Activated CD4-positive, alpha-beta T cell treated with anti-CD3 and anti-CD28 coated beads, Interleukin-2, amount 50 U/mL, for 1 hour (primary cell): ENCODE measurements around the gene NSFL1C.
"Not testable (repeated sequence)": the region's sequence is repeated elsewhere in the genome, so short reads cannot be mapped to it uniquely, and the experiment has no call there.

Experiments used
- DNase-seq: peaks from one replicate; pipeline ENCODE4 v3.0.0-alpha.2; 2020

The NSFL1C gene

GRCh38 chr20:1422753-1423152 lies 43.9 kb downstream of the NSFL1C start:
- DNase-seq, result no peak

- no peak for DNase-seq
These were observed 46.6 kb downstream of the NSFL1C start for GRCh38 chr20:1420066-1420465.

- no peak for DNase-seq
These were observed 48.3 kb downstream of the NSFL1C start for GRCh38 chr20:1418350-1418749.

GRCh38 chr20:1417790-1418189 lies 48.9 kb downstream of the NSFL1C start:
- no peak for DNase-seq

- DNase-seq, result no peak
These were observed 49.4 kb downstream of the NSFL1C start for GRCh38 chr20:1417273-1417672.

GRCh38 chr20:1415667-1416468 lies 50.8 kb downstream of the NSFL1C start:
- DNase-seq, result no peak

GRCh38 chr20:1414982-1415381 lies 51.7 kb downstream of the NSFL1C start:
- no peak for DNase-seq

- no peak for DNase-seq
These were observed 60.8 kb downstream of the NSFL1C start for GRCh38 chr20:1405801-1406200.

- no peak for DNase-seq
These were observed 63.0 kb downstream of the NSFL1C start for GRCh38 chr20:1403624-1404023.

- no peak for DNase-seq
These were observed 64.5 kb downstream of the NSFL1C start for GRCh38 chr20:1402149-1402548.

GRCh38 chr20:1401451-1401907 lies 65.2 kb downstream of the NSFL1C start:
- DNase-seq, result no peak

GRCh38 chr20:1399678-1400366 lies 66.8 kb downstream of the NSFL1C start:
- not testable (repeated sequence) for DNase-seq

- DNase-seq, result not testable (repeated sequence)
These were observed 68.5 kb downstream of the NSFL1C start for GRCh38 chr20:1398185-1398584.

GRCh38 chr20:1397710-1398109 lies 68.9 kb downstream of the NSFL1C start:
- no peak for DNase-seq

GRCh38 chr20:1396702-1397101 lies 69.9 kb downstream of the NSFL1C start:
- DNase-seq, result no peak

GRCh38 chr20:1396264-1396663 lies 70.4 kb downstream of the NSFL1C start:
- DNase-seq, result no peak

- no peak for DNase-seq
These were observed 72.0 kb downstream of the NSFL1C start for GRCh38 chr20:1394686-1395085.

- DNase-seq, result no peak
These were observed 73.2 kb downstream of the NSFL1C start for GRCh38 chr20:1393507-1393882.

- DNase-seq, result peak; percentile 88
These were observed 73.7 kb downstream of the NSFL1C start, which contains the start of gene FKBP1A for GRCh38 chr20:1392693-1393506. Gene FKBP1A (minus strand): TSS chr20:1393054. CDS start chr20:1392998, 56 bp downstream.

GRCh38 chr20:1392443-1392692 lies 74.3 kb downstream of the NSFL1C start:
- no peak for DNase-seq
